Large intestine (tissue), 3 donors: ENCODE results near the gene DTNB. TPM values are rescaled to one million over a fixed set of nuclear protein-coding genes. Genes with fewer than 3 reads are reported as not detected.

Experiments used
- DNase-seq, 2 donors: peaks; one replicate each; pipeline versions ENCODE4 v3.0.0 to v3.0.0-alpha.2; 2013
- H3K27ac ChIP-seq: one replicate; pipeline ENCODE4 v1.5.1; 2013; ENCODE audit warnings: low read length
- H3K27me3 ChIP-seq: 2 replicates; pipeline ENCODE4 v1.6.1; 2013; ENCODE audit warnings: low read length; ENCODE audit not compliant: control insufficient read depth, insufficient read depth
- H3K36me3 ChIP-seq: 2 replicates; pipeline ENCODE4 v1.6.1; 2013; ENCODE audit warnings: low read length; ENCODE audit not compliant: control insufficient read depth, insufficient read depth
- H3K4me1 ChIP-seq: one replicate; pipeline ENCODE4 v1.6.1; 2013; ENCODE audit warnings: low read length; ENCODE audit not compliant: control insufficient read depth, insufficient read depth
- H3K4me3 ChIP-seq: one replicate; pipeline ENCODE4 v1.5.1; 2013; ENCODE audit warnings: low read length
- H3K9me3 ChIP-seq: one replicate; pipeline ENCODE4 v1.6.1; 2013; ENCODE audit warnings: mild to moderate bottlenecking, low read depth, low read length, moderate library complexity; ENCODE audit not compliant: control insufficient read depth
- WGBS: methylation state at CpG from one replicate; pipeline ENCODE4 v1.1.5; 2013; ENCODE audit warnings: low lambda C conversion rate; ENCODE audit not compliant: insufficient coverage; 5-methylcytosine and 5-hydroxymethylcytosine counted together
- polyA plus RNA-seq: library from polyadenylated mRNA; unstranded; fragments of 120-200 nt; gene quantifications from one replicate; pipeline ENCODE4 v1.2.1, GENCODE V29; 2013

The DTNB gene
- polyA plus RNA-seq, 1 donor = 6.8 TPM

DNA sequence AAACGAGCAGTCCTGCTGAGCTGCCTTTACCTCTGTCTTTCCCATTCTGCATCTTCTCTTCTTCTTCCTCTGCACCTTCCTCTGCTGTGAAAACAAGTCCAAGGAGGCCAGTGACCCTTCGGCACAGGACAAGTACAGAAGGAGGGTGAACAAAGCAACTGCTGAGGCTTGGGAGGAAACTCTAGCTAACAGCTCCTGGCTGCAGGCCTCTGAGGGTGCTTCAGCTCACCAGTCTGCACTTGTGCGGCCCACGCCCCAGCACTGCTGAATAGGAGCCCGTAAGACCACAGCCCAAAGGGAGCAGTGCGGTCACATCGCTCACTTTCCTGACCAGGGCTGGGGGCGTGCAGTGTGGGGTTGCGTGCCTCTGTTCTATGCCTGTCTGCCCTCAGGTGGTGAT is 289.6 kb downstream of the DTNB start:
- peaks cover 4% of the 10 kb centered on the region for H3K4me1 ChIP-seq

DNA sequence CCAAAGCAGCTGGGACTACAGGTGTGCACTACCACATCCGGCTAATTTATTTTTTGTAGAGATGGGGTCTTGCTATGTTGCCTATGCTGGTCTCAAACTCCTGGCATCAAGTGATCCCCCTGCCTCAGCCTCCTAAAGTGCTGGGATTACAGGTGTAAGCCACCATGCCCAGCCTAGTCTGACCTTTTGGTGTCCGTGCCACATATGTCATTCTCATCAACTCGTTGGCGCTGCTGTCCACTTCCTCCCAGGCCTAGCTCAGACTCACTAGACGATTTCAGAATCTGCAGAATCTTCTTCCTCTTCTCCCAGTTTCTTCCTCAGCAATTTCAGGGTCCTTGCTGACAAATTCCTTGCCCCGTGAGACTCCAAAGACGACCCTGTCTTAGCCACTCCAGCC is 291.9 kb downstream of the DTNB start:
- no peak overlapping the region for H3K27ac ChIP-seq
- H3K4me3 ChIP-seq = no peak overlapping the region
- H3K9me3 ChIP-seq = no peaks in the 10 kb centered on the region
- no peaks in the 10 kb centered on the region for H3K36me3 ChIP-seq
- H3K27me3 ChIP-seq = no peaks in the 10 kb centered on the region
- peaks cover 13% of the 10 kb centered on the region for H3K4me1 ChIP-seq
- 84% methylated on average over 3 of the region's 7 CpGs for whole genome bisulfite sequencing
- DNase-seq = no peak

More for the DNA sequence above, 289.6 kb downstream of the DTNB start:
- no peaks in the 10 kb centered on the region for H3K27me3 ChIP-seq
- H3K9me3 ChIP-seq = no peaks in the 10 kb centered on the region
- H3K4me3 ChIP-seq = no peak overlapping the region
- H3K27ac ChIP-seq = no peak overlapping the region
- no CpG with 5 or more reads among the region's 9 CpGs for WGBS
- no peak for DNase-seq
- peaks cover 2% of the 10 kb centered on the region for H3K36me3 ChIP-seq

DNA sequence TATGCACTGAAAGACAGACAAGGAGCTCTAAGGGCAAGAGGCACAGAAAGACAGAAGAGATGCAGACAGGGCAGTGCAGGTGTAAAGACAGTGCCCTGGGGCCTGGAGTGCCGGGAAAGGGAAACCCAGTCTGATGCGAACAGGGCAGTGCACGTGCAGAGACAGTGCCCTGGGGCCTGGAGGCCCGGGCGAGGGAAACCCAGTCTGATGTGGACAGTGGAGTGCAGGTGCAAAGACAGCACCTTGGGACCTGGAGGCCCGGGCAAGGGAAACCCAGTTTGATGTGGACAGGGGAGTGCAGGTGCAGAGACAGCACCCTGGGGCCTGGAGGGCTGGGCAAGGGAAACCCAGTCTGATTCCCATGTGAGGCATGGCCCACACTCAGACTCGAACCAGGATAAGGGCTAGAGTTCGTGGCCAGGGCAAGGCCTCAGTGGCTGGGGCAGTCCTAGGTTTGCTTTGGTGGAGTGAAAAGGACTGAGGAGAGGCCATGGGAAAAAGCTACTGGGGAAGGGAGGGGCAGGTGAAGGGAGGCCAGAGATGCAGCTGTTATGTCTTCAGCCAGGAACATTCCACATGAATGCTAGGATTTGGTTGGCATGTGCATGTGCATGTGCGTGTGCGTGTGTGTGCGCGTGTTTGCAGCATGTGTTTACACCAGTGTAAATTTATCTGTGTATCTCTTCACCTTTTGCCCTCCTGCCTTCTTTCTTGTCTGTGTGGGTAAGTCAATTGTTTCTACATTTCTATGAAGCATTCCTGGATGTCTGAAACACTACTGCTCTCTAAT is 292.6 kb downstream of the DTNB start:
- Histone ChIP-seq H3K36me3 (no peaks in the 10 kb centered on the region), H3K27me3 (no peaks in the 10 kb centered on the region), H3K4me3 (no peak overlapping the region), H3K9me3 (no peaks in the 10 kb centered on the region), H3K4me1 (peaks cover 20% of the 10 kb centered on the region), H3K27ac (no peak overlapping the region)
- no peak for DNase-seq
- WGBS = 100% methylated on average over 4 of the region's 12 CpGs

DNA sequence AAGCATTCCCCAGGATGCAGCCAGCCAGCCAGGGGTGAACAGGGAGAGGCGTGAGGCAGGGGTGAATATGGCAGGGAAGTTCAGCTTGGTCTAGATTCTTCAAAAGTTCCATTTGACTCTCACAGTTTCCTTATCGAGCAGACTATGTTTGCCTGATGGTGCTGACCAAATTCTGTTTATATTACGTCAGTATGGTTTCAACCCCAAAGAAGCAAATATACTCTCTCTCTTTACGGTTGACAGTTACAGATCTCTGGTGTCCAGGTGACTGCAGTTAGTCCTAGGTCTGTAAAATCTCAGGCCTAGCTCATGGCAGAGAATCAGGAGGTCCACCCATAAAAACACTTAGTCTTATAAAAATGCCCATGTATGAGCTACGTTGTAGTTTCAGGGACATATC is 293.4 kb downstream of the DTNB start:
- H3K36me3 ChIP-seq = no peaks in the 10 kb centered on the region
- H3K4me3 ChIP-seq = no peak overlapping the region
- H3K9me3 ChIP-seq = no peaks in the 10 kb centered on the region
- no peak for DNase-seq
- no peaks in the 10 kb centered on the region for H3K27me3 ChIP-seq
- H3K27ac ChIP-seq = no peak overlapping the region
- H3K4me1 ChIP-seq = peaks cover 23% of the 10 kb centered on the region
- 100% methylated on average over 2 of the region's 5 CpGs for WGBS

DNA sequence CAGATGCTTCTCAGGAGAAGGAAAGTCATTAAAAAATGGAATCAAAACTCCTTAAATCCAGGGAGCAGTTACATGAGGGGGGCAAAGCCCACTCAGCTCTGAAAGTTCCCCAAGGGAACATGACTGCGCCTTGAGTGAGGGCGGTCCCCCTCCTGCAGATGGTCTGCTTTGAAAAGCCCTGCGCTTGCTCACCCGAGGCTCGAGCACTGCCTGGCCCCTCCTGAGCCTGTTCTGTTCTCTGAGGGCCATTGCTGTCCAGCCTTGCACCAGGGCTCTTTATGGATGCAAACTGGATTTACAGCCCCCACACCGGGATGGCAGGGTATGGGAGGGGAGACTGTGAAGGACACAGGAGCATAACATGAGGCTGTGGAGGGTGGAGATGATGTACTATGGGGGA is 293.8 kb downstream of the DTNB start:
- Histone ChIP-seq H3K27me3 (no peaks in the 10 kb centered on the region), H3K4me1 (peaks cover 23% of the 10 kb centered on the region), H3K27ac (no peak overlapping the region), H3K36me3 (no peaks in the 10 kb centered on the region), H3K4me3 (no peak overlapping the region), H3K9me3 (no peaks in the 10 kb centered on the region)
- DNase-seq = no peak
- WGBS = no CpG with 5 or more reads among the region's 6 CpGs

DNA sequence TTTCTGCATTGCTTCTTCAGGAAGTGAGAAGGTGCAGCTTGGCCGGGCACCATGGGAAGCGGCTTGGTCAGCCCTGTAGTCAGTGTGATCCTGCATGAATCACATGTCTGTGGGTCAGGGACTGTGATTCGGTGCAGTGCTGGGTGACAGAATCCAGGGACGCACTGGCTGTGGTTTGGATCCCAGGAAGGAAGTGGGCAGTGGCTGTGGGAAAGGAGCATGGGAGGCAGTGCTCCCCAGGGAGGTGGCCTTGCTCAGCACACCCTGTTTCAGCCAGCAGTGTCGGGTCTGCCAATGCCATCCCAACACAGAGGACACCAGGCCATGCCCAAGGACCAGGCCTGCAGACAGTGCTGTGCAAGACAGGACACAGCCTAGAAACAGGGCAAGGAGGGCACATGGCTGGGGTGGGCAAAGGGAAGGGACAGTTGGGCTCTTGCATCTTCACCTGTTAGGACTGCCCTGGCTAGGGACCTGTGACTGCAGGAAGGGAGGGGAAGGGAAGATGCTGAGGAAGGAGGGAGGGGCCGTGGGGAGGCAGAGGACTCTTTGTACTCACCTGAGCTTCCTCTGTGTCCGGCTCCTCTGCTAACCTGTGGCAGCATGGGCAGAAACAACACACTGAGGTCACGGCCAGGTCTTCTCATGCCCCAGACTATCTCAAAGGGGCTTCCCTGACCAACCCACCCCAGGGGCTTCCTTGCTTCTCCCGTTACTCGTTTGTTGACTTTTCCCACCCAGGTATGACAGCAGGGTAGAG is 294.5 kb downstream of the DTNB start:
- Histone ChIP-seq H3K4me1 (peaks cover 23% of the 10 kb centered on the region), H3K4me3 (no peak overlapping the region), H3K27me3 (no peaks in the 10 kb centered on the region), H3K27ac (no peak overlapping the region), H3K36me3 (no peaks in the 10 kb centered on the region), H3K9me3 (no peaks in the 10 kb centered on the region)
- DNase-seq = no peak
- WGBS = no CpG with 5 or more reads among the region's 10 CpGs

DNA sequence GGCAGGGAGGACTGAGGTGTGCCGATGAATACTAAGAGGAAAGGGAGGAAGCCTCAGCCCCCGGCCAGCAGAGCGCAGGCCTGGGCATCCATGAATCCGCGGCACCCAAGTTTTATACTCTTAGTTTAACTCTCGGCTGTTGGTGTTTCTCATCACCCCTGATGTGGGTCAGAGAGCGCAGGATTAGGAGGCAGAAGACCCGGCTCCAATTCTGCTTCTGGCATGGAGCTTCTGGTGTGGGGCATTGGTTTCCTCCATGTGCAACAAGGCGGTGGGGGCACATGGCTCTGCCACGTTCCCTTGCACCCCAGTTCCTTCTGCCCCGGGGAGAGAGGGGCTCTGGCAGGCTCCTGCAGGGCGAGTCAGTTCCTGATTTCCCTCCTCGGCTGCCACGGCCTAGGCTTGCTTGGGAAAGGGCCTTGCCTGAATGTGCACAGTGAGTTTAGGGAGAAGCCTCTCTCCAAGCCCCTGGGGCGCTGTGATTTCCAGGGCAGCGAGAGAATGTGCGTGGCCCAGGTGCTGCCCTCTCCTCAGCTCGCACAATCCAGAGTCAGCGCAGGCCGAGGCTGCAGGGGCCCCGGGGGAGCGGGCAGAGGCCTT is 295.5 kb downstream of the DTNB start:
- WGBS = no CpG with 5 or more reads among the region's 22 CpGs
- Histone ChIP-seq H3K27ac (no peak overlapping the region), H3K27me3 (no peaks in the 10 kb centered on the region), H3K36me3 (no peaks in the 10 kb centered on the region), H3K4me3 (no peak overlapping the region), H3K9me3 (no peaks in the 10 kb centered on the region), H3K4me1 (peaks cover 30% of the 10 kb centered on the region)
- no peak for DNase-seq

DNA sequence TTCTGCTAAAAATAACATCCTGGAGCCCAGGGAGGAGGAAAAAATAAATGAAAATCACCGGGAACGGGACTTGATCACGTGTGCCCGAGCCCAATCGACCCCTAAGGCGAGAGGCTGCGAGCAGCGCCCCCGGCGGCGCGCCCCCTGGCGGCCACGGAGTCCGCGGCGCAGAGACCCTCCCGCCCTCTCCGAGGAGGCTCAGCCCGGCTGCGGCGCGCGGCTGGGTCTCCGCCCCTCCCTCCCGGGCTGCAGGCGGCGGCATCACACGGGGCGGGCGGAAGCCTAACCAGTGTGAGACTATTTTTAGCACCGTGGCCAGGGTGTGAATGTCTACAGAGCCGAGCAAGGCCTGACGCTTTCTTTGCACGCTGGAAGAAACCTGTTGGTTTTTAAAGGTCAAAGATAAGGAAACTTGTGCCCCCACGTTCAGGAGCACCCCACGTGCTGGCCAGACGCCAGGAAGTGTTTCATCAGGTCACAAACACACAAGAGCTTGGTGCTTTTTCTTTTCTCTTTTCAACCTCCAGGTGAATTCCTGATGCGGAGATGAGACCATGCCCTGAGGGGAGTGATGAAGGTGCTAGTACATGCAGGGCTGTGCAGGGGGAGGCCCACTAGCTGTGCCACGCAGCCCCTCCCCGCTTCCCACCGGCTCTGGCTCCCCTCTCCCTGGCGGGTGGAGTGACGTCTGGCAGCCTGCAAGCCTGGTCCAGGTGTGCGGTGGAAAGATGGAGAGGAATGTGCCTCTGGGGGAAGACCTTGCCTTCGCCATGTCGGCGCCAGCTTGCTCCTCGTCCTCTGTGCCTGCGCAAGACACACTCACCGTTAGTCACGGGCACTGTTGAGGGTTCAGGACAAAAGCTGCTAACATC is 296.4 kb downstream of the DTNB start:
- peak overlapping the region; percentile 14 for H3K4me3 ChIP-seq
- peak overlapping the region; percentile 65 for H3K27ac ChIP-seq
- no peaks in the 10 kb centered on the region for H3K36me3 ChIP-seq
- peaks cover 39% of the 10 kb centered on the region for H3K4me1 ChIP-seq
- no CpG with 5 or more reads among the region's 52 CpGs for WGBS
- peak; percentile 92 to 95 for DNase-seq
- H3K27me3 ChIP-seq = no peaks in the 10 kb centered on the region
- H3K9me3 ChIP-seq = no peaks in the 10 kb centered on the region

DNA sequence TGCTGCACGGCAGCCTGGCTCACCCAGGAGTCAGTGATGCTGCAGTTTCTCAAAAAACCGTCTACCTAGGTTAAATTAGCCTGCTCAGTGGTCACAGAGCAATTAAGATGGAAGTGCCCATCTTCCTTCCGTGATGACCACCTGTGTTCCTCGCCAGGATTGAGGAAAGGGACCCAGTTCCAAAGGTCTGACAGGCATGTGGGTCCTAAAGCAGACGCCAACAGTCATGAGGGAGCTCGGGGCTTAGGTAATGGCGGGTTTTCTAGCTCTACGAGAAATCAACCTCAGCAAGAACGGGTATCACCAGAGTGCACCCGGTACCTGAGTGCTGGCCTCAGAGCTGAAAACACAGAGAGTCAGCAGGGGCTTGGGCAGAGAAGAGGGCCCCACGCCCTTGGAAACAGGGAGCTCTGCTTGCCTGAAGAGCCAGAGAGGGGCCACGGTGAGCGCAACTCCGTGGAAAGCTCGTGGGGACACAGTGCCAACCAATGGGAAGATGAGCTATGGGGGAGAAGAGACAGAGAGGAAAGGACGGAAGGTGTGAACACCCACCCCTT is 297.3 kb downstream of the DTNB start:
- 55% methylated on average over 4 of the region's 16 CpGs for WGBS
- no peaks in the 10 kb centered on the region for H3K27me3 ChIP-seq
- H3K36me3 ChIP-seq = no peaks in the 10 kb centered on the region
- no peak for DNase-seq
- peaks cover 47% of the 10 kb centered on the region for H3K4me1 ChIP-seq
- H3K27ac ChIP-seq = peak overlapping the region; percentile 26
- H3K4me3 ChIP-seq = no peak overlapping the region
- H3K9me3 ChIP-seq = no peaks in the 10 kb centered on the region
